Stimulated activated naive CD8-positive, alpha-beta T cell treated with anti-CD3 and anti-CD28 coated beads, Interleukin-15, Interleukin-2, amounts not matched to agents 100 ng/mL and 50 ng/mL, for 24 hours (primary cell): ENCODE data around the gene CTPS2.
A peak's percentile ranks its signal among the peaks of the same experiment; 100 is the strongest.
"Not testable (repeated sequence)": the region's sequence is repeated elsewhere in the genome, so short reads cannot be mapped to it uniquely, and the experiment has no call there.

Experiments
- H3K27ac Mint-ChIP-seq: one replicate; pipeline ENCODE4 v1.8.0; 2021; ENCODE audit warnings: mild to moderate bottlenecking, mixed read lengths
- H3K27me3 Mint-ChIP-seq: one replicate; pipeline ENCODE4 v1.8.0; 2021; ENCODE audit warnings: mixed read lengths
- H3K36me3 Mint-ChIP-seq: one replicate; pipeline ENCODE4 v1.8.0; 2021; ENCODE audit warnings: low read depth, mixed read lengths
- H3K4me1 Mint-ChIP-seq: one replicate; pipeline ENCODE4 v1.8.0; 2021; ENCODE audit warnings: low read depth, mixed read lengths
- H3K4me3 Mint-ChIP-seq: one replicate; pipeline ENCODE4 v1.8.0; 2021; ENCODE audit warnings: mild to moderate bottlenecking, mixed read lengths
- H3K9me3 Mint-ChIP-seq: one replicate; pipeline ENCODE4 v1.8.0; 2021; ENCODE audit warnings: mixed read lengths

Gene CTPS2

GRCh38 chrX:16651391-16652024 lies 61.0 kb downstream of the CTPS2 start:
- H3K27me3 Mint-ChIP-seq = no peaks in the 10 kb centered on the region
- no peaks in the 10 kb centered on the region for H3K9me3 Mint-ChIP-seq
- no peaks in the 10 kb centered on the region for H3K4me1 Mint-ChIP-seq
- peak overlapping the region; percentile 11 for H3K27ac Mint-ChIP-seq
- H3K4me3 Mint-ChIP-seq = no peak overlapping the region
- H3K36me3 Mint-ChIP-seq = no peaks in the 10 kb centered on the region

GRCh38 chrX:16649858-16650257 lies 62.6 kb downstream of the CTPS2 start, which contains the start of gene S100G:
TSS of gene S100G (plus strand) at chrX:16650158. CDS start at chrX:16651007, 849 bp downstream.
- no peak within 1 kb of the TSS for H3K27ac Mint-ChIP-seq
- no peaks in the 10 kb centered on the region for H3K4me1 Mint-ChIP-seq
- no peaks in the 10 kb centered on the region for H3K36me3 Mint-ChIP-seq
- H3K27me3 Mint-ChIP-seq = no peaks in the 10 kb centered on the region
- no peaks in the 10 kb centered on the region for H3K9me3 Mint-ChIP-seq
- H3K4me3 Mint-ChIP-seq = no peak within 1 kb of the TSS

GRCh38 chrX:16646366-16647138 lies 65.9 kb downstream of the CTPS2 start:
- Mint-ChIP-seq H3K9me3 (no peaks in the 10 kb centered on the region), H3K4me1 (no peaks in the 10 kb centered on the region), H3K36me3 (no peaks in the 10 kb centered on the region), H3K4me3 (no peak overlapping the region), H3K27ac (no peak overlapping the region), H3K27me3 (no peaks in the 10 kb centered on the region)

- no peak overlapping the region for H3K4me3 Mint-ChIP-seq
- no peak overlapping the region for H3K27ac Mint-ChIP-seq
- no peaks in the 10 kb centered on the region for H3K4me1 Mint-ChIP-seq
- H3K27me3 Mint-ChIP-seq = no peaks in the 10 kb centered on the region
- H3K9me3 Mint-ChIP-seq = no peaks in the 10 kb centered on the region
- H3K36me3 Mint-ChIP-seq = peaks cover 3% of the 10 kb centered on the region
Observed at GRCh38 chrX:16643176-16643575, 69.3 kb downstream of the CTPS2 start.

GRCh38 chrX:16640823-16641222 lies 71.6 kb downstream of the CTPS2 start:
- no peaks in the 10 kb centered on the region for H3K4me1 Mint-ChIP-seq
- H3K36me3 Mint-ChIP-seq = peaks cover 3% of the 10 kb centered on the region
- no peak overlapping the region for H3K4me3 Mint-ChIP-seq
- H3K27me3 Mint-ChIP-seq = no peaks in the 10 kb centered on the region
- H3K27ac Mint-ChIP-seq = no peak overlapping the region
- H3K9me3 Mint-ChIP-seq = no peaks in the 10 kb centered on the region

GRCh38 chrX:16639966-16640365 lies 72.5 kb downstream of the CTPS2 start:
- Mint-ChIP-seq H3K36me3 (peaks cover 3% of the 10 kb centered on the region), H3K4me1 (no peaks in the 10 kb centered on the region), H3K4me3 (no peak overlapping the region), H3K27ac (no peak overlapping the region), H3K9me3 (no peaks in the 10 kb centered on the region), H3K27me3 (no peaks in the 10 kb centered on the region)

- Mint-ChIP-seq H3K27ac (no peak overlapping the region), H3K36me3 (peaks cover 6% of the 10 kb centered on the region), H3K4me1 (no peaks in the 10 kb centered on the region), H3K4me3 (no peak overlapping the region), H3K9me3 (no peaks in the 10 kb centered on the region), H3K27me3 (no peaks in the 10 kb centered on the region)
Observed at GRCh38 chrX:16638533-16638932, 73.9 kb downstream of the CTPS2 start.

- Mint-ChIP-seq H3K36me3 (peaks cover 6% of the 10 kb centered on the region), H3K27ac (no peak overlapping the region), H3K4me1 (no peaks in the 10 kb centered on the region), H3K27me3 (no peaks in the 10 kb centered on the region), H3K9me3 (no peaks in the 10 kb centered on the region), H3K4me3 (no peak overlapping the region)
Observed at GRCh38 chrX:16635596-16635995, 76.9 kb downstream of the CTPS2 start.

- Mint-ChIP-seq H3K4me3 (no peak overlapping the region), H3K27me3 (no peaks in the 10 kb centered on the region), H3K4me1 (no peaks in the 10 kb centered on the region), H3K9me3 (no peaks in the 10 kb centered on the region), H3K27ac (no peak overlapping the region), H3K36me3 (peaks cover 6% of the 10 kb centered on the region)
Observed at GRCh38 chrX:16635040-16635439, 77.4 kb downstream of the CTPS2 start.

GRCh38 chrX:16633754-16634153 lies 78.7 kb downstream of the CTPS2 start:
- no peak overlapping the region for H3K4me3 Mint-ChIP-seq
- no peaks in the 10 kb centered on the region for H3K9me3 Mint-ChIP-seq

GRCh38 chrX:16629909-16630308 lies 82.6 kb downstream of the CTPS2 start:
- Mint-ChIP-seq H3K4me1 (no peaks in the 10 kb centered on the region), H3K36me3 (peaks cover 3% of the 10 kb centered on the region), H3K4me3 (no peak overlapping the region), H3K27me3 (no peaks in the 10 kb centered on the region), H3K27ac (no peak overlapping the region), H3K9me3 (no peaks in the 10 kb centered on the region)

More at GRCh38 chrX:16633754-16634153, 78.7 kb downstream of the CTPS2 start:
- Mint-ChIP-seq H3K36me3 (peaks cover 3% of the 10 kb centered on the region), H3K27me3 (no peaks in the 10 kb centered on the region), H3K4me1 (no peaks in the 10 kb centered on the region), H3K27ac (no peak overlapping the region)

GRCh38 chrX:16628946-16629595 lies 83.4 kb downstream of the CTPS2 start:
- H3K9me3 Mint-ChIP-seq = no peaks in the 10 kb centered on the region
- no peaks in the 10 kb centered on the region for H3K27me3 Mint-ChIP-seq
- H3K4me1 Mint-ChIP-seq = no peaks in the 10 kb centered on the region
- H3K36me3 Mint-ChIP-seq = peaks cover 3% of the 10 kb centered on the region
- H3K4me3 Mint-ChIP-seq = no peak overlapping the region
- no peak overlapping the region for H3K27ac Mint-ChIP-seq

- H3K36me3 Mint-ChIP-seq, H3K27me3 Mint-ChIP-seq, H3K9me3 Mint-ChIP-seq, H3K4me1 Mint-ChIP-seq, H3K27ac Mint-ChIP-seq, H3K4me3 Mint-ChIP-seq: not testable (repeated sequence)
Observed at GRCh38 chrX:16628511-16628910, 84.0 kb downstream of the CTPS2 start.

GRCh38 chrX:16619024-16619423 lies 93.4 kb downstream of the CTPS2 start:
- no peak overlapping the region for H3K4me3 Mint-ChIP-seq
- H3K9me3 Mint-ChIP-seq = peaks cover 4% of the 10 kb centered on the region

GRCh38 chrX:16618422-16618821 lies 94.0 kb downstream of the CTPS2 start:
- Mint-ChIP-seq H3K9me3 (peaks cover 4% of the 10 kb centered on the region), H3K27ac (no peak overlapping the region), H3K27me3 (no peaks in the 10 kb centered on the region), H3K36me3 (peaks cover 8% of the 10 kb centered on the region), H3K4me1 (no peaks in the 10 kb centered on the region), H3K4me3 (no peak overlapping the region)

More at GRCh38 chrX:16619024-16619423, 93.4 kb downstream of the CTPS2 start:
- Mint-ChIP-seq H3K27me3 (no peaks in the 10 kb centered on the region), H3K36me3 (peaks cover 8% of the 10 kb centered on the region), H3K4me1 (no peaks in the 10 kb centered on the region), H3K27ac (no peak overlapping the region)
